GM21360 (cell line): Measurements from ENCODE around the gene TCEANC2.

Experiments
- ATAC-seq: cut with Tn5 transposase; IDR thresholded peaks from one replicate; pipeline ENCODE4 v1.9.1; 2021; ENCODE audit warnings: mild to moderate bottlenecking, moderate library complexity; ENCODE audit not compliant: unreplicated experiment

The TCEANC2 gene

GRCh38 chr1:54129858-54130257, 76.5 kb downstream of the TCEANC2 start:
- ATAC-seq, result no peak

GRCh38 chr1:54131419-54131818, 78.0 kb downstream of the TCEANC2 start:
- no peak for ATAC-seq

GRCh38 chr1:54132495-54132894, 79.1 kb downstream of the TCEANC2 start:
- ATAC-seq, result no peak

GRCh38 chr1:54134295-54134694, 80.9 kb downstream of the TCEANC2 start:
- no peak for ATAC-seq

- no peak for ATAC-seq
Observed at GRCh38 chr1:54135436-54136120, 82.2 kb downstream of the TCEANC2 start.

GRCh38 chr1:54136269-54136896, 83.0 kb downstream of the TCEANC2 start:
- no peak for ATAC-seq

GRCh38 chr1:54136963-54137533, 83.6 kb downstream of the TCEANC2 start:
- ATAC-seq, result no peak

- no peak for ATAC-seq
Observed at GRCh38 chr1:54137534-54138061, 84.2 kb downstream of the TCEANC2 start.

GRCh38 chr1:54138994-54139393, 85.6 kb downstream of the TCEANC2 start:
- no peak for ATAC-seq

- ATAC-seq, result no peak
Observed at GRCh38 chr1:54139711-54140110, 86.3 kb downstream of the TCEANC2 start.

GRCh38 chr1:54142146-54142900, 88.9 kb downstream of the TCEANC2 start:
- no peak for ATAC-seq

- no peak for ATAC-seq
Observed at GRCh38 chr1:54144366-54144765, 91.0 kb downstream of the TCEANC2 start.

GRCh38 chr1:54149734-54150133, 96.3 kb downstream of the TCEANC2 start:
- ATAC-seq, result no peak

- no peak for ATAC-seq
Observed at GRCh38 chr1:54151013-54151412, 97.6 kb downstream of the TCEANC2 start.

- no peak for ATAC-seq
Observed at GRCh38 chr1:54152696-54153095, 99.3 kb downstream of the TCEANC2 start, which contains the start of gene CDCP2. Gene CDCP2 (minus strand): TSS chr1:54153000. CDS start chr1:54152922, 78 bp downstream.

GRCh38 chr1:54153535-54154439, 100.4 kb downstream of the TCEANC2 start:
- ATAC-seq, result no peak
